Middle frontal gyrus (tissue), 1 donor: ENCODE results near the gene TRIM66.

Experiments
- DNase-seq: peaks from one replicate; pipeline ENCODE4 v3.0.0-alpha.2; 2015; ENCODE audit warnings: low spot score; ENCODE audit errors: extremely low spot score

The TRIM66 gene

DNA sequence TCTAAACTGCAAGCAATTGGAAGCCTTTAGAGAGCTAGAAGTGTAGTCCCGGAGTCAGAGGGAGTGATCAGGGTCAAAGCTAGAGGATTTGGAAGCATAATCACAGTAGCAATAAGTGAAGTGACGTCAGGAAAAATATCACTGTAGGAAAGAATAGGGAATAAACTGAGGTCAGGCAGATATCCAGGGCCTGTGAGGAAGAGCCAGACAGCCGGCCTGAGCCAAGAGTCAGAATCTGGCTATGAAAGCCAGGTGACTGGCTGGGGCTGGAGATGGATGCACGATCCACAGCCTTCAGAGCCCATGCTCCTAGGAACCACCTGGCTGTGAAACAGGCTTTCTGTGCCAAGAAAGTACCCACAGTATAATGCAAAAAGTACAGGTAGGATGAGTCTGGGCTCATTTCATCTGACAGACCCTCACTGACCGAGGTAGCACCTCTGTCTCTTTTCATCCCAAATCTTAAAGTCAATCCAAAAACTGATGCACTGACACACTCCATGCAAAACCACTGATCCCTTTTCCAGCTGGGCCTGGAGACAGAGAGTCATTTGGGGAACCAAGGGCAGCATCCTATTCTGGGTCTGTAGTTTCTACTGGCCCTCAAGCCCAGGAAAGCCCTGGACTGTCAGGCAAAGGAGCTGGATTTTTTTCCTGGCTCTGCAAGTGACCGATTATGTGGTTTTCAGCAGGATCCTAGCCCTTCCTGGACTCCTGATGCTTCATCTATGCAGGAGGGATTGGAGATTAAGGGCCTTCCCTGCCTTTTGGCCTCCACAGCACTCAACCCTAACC, 21.3 kb downstream of the TRIM66 start:
- DNase-seq, result no peak

GRCh38 chr11:8658321-8659057, 24.0 kb downstream of the TRIM66 start:
- DNase-seq, result no peak

GRCh38 chr11:8656291-8656690, 26.2 kb downstream of the TRIM66 start:
- DNase-seq, result no peak

DNA sequence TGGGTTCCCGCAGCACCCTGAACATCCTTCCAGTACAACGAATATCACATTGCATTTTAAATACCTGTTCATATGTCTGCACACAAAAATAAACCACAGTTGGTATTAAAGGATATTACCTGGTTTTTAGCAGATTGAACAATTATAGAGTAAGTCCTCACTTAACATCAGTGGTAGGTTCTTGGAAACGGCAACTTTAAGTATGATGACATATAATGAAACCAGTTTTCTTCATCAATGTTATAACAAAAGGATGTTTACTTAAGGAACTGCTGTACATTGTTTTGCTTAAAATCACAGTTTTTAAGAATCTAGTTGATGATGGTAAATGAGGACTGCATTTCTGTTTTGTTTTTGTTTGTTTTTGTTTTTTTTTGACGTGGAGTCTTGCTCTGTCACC, 28.0 kb downstream of the TRIM66 start:
- DNase-seq, result no peak

- no peak for DNase-seq
Observed at GRCh38 chr11:8652140-8652539, 30.3 kb downstream of the TRIM66 start.

DNA sequence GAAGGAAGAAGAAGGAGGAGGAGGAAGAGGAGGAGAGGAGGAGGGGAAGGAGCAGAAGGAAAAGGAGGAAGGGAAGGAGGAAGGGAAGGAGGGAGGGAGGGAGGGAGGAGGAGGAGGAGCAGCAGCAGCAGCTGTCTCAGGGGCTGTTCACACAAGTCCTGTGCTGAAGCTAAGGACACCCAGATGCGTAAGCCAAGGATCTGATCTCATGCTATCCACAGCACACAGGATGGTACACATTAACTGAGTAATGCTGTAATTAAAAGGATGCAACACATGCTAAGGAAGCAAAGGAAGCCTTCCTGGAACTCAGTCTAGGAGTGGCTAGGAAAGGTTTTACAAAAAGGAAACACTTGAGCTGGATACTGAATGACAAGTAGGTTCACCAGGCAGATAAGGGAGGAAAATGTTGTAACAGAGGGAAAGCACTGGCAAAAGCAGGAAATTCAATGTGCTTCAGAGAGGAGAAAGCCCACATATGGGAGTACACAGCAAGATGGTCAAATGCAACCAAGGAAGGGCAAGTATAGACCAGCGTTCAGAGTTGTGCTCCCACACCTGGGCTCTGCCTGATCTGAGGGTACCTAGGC, 32.0 kb downstream of the TRIM66 start:
- DNase-seq, result no peak

GRCh38 chr11:8649361-8649760, 33.1 kb downstream of the TRIM66 start:
- DNase-seq, result no peak

- DNase-seq, result no peak
Observed at GRCh38 chr11:8646873-8647272, 35.6 kb downstream of the TRIM66 start.

- DNase-seq, result no peak
Observed at GRCh38 chr11:8642196-8642841, 40.1 kb downstream of the TRIM66 start.

DNA sequence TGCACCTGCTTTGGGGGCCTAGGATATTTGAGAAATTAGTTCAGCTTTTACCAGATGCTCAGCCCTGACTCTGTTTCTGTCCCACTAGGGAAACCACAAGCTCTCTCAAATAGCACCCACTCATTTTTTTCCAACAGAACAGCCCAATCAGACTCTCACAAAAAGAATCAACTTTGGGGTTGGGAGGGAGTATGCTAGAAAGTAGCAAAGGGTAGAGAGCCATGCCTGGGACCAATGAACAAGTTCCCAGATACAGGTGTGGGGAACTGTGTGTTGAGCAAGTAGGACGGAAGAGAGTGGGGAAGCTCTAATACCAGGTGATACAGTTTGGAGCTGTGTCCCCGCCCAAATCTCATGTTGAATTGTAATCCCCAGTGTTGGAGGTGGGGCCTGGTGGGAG, 41.1 kb downstream of the TRIM66 start:
- no peak for DNase-seq

GRCh38 chr11:8640267-8640906, 42.1 kb downstream of the TRIM66 start:
- DNase-seq, result no peak

GRCh38 chr11:8639655-8640054, 42.8 kb downstream of the TRIM66 start:
- DNase-seq, result no peak

DNA sequence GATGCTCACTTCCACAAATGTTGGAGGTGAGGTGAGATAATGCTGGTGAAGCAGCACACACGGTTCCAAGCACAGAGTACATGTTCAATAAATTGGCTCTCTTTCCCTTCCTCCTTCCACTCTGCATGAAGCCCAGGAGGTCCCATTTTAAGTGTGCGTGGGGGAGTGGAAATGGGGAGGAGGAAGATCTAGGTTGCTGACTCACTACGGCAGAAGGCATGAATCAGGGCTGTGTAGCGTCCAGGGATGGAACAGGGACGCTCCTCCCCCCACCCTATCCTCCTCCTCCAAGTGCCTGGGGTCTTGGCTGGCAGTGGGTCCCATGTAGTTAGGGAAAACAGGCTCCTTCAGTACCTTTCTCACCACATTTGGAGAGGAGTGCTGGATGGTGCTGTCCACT, 44.2 kb downstream of the TRIM66 start:
- DNase-seq, result no peak

GRCh38 chr11:8636127-8636526, 46.3 kb downstream of the TRIM66 start:
- DNase-seq, result no peak

GRCh38 chr11:8634498-8634897, 48.0 kb downstream of the TRIM66 start:
- DNase-seq, result no peak

GRCh38 chr11:8631395-8632118, 50.9 kb downstream of the TRIM66 start:
- no peak for DNase-seq

DNA sequence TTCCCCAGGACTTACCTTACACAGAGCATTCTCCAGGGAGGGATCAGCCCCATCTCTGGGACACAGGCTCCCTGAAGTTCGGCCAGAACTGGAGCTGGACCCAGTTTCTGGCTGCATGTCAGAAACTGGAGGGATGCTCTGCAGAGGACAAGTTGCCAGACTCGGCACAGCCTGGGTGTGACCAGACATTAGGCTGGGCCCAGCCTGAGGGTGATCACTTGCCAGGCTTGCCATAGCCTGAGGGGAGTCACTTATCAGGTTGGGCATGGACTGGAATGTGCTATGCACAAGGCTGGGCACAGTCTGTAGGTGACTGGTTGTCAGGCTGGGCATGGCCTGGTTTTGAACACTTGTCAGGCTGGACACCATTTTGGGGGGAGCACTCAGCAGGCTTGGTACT, 57.8 kb downstream of the TRIM66 start:
- no peak for DNase-seq

GRCh38 chr11:8621147-8621546, 61.3 kb downstream of the TRIM66 start:
- no peak for DNase-seq

GRCh38 chr11:8617063-8617462, 65.4 kb downstream of the TRIM66 start:
- no peak for DNase-seq

- no peak for DNase-seq
Observed at GRCh38 chr11:8615291-8616032, 67.0 kb downstream of the TRIM66 start.
